GM21825 (cell line): Measurements from ENCODE around the gene CENPX.

Experiments
- ATAC-seq: cut with Tn5 transposase; IDR thresholded peaks from one replicate; pipeline ENCODE4 v1.9.1; 2021; ENCODE audit warnings: mild to moderate bottlenecking, moderate library complexity; ENCODE audit not compliant: unreplicated experiment

The CENPX gene

GRCh38 chr17:82023447-82024241 lies 966 bp upstream of the CENPX start:
- ATAC-seq, result no peak

DNA sequence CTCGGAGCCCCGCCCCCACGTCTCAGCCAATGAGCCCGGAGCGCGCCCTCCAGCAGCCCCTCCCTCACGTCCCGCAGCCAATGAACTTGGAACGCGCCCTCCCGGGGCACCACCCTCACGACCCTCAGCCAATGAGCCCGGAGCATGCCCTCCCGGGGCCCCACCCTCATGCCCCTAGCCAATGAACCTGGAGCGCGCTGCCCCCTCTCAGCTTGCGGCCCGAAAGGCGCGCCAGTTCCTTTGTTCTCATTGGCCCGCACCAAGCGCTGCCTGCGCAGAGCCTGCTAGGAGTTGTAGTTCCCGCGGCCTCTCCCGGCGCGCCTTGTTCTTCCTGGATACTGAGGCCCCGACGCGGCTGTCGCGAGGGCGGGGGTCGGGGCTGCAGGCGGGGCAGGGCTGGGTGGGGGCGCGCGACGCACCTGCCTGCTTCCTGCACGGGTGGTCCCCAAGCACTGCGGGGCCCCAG lies 336 bp upstream of the CENPX start, which contains the start of gene LRRC45:
Gene LRRC45 (plus strand): TSS at position 325 of the 466 bp plus-strand sequence. CDS start 339 bp downstream, outside the sequence.
- ATAC-seq, result peak; percentile 79

GRCh38 chr17:82021900-82022309 lies 773 bp downstream of the CENPX start:
- ATAC-seq, result no peak

DNA sequence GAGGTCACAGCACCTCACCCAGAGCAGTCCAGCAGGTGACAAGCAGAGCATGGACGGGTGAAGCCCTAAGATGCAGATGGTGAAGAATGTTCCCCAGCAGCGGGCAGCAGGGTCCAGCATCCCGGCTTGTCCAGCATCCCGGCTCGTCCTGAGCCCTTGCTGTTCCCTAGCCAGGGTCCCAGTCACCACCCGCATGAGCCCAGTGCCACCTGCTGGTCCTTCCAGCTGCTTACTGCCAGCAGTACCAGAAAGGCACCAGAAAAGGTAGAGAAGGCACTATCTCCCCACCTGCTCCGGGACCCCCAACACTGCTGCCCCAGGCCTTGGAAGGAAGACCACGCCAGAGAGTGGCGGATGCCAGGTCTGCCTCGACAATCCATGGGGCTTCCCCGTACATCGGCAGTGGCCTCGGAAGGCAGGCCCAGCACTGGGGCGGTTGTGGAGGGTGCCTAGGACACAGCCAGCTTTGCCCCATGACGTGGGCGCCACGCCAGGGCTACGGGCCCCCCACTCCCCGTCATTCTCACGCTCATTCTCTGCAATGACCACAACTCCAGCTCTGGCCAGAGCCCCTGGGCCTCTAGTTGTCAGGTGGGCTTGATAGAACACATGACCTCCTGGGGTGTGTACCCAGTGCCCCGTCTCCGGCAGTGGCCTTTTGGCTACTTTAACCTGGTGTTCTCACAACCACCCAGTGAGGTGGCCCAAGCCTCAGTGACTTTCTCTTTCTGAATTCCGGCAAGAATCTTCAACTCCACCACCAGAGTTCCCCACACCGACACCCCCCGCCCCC lies 1.4 kb downstream of the CENPX start:
- ATAC-seq, result no peak

- ATAC-seq, result no peak
Observed at GRCh38 chr17:82020572-82021106, 2.0 kb downstream of the CENPX start.

DNA sequence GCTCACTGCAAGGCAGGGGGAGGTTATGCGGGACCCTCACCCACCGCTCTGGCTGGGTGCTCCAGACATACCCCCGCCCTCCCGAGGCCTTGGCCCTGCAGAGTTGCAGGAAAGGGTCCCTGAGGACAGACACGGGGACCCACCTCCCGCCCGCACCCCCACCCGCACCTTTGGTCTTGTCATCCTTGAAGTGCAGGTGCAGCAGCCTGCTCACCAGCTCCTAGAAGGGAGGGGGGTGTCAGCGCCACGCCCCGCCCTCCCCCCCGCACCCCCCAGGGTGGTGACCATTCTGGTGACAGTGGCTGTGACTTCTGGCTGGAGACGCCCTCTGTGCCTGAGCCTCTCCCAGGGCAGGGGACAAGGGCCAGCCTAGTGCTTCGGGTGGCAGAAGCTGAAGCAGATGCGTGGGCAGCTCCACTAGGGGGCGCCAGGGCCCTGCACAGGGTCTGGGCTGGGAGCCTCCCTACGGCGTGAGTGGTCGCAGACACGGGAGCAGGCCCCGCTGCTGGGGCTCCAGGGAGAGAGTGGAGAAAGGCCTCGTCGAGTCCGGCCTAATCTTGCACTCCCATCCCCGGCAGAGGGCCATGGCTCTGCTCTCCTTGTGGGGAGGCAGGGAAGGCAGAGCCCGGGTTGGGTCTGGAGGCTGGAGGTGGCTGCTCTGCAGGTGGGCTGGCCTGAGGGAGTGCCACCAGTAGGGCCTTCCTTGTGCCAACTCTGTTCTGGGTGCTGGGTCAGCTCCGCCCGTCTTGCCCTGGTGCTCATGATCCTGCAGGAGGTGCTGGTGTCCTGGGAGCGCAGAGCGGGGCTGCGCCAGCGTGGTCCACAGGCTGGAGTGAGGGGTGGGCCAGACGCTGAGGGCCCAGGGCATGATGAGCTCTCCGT lies 2.7 kb downstream of the CENPX start:
- ATAC-seq, result no peak

DNA sequence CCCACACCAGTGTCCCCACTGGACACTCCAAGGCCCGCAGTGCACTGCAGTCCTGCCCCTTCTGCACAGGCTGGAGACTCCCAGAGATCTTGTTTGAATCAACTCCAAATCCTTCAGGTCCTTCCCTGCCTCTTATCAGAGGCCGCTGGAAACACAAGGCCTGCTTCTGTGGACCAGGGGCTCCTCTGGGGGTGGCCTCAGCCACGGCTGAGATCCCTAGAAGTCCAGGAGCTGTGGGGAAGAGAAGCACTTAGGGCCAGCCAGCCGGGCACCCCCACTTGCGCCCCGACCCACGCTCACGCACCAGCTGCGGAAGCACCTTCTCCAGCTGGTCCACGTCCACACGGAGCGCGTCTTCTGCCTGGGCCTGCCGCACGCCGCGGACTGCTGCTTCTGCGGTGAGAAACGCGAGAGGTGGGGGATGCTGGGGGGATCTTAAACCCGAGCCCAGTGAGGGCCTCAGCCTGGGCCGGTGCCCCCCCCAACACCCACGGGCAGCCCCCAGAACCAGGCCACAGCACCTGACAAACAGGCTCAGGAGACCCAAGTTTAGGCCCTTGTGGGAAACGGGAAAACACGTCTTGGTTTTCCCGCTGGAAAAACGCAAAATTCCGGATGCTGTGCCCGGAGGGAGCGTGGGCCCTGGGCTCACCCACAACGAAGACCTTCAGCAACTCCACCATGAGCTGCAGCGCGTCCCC lies 3.5 kb downstream of the CENPX start:
- no peak for ATAC-seq

- ATAC-seq, result no peak
Observed at GRCh38 chr17:82018152-82018988, 4.3 kb downstream of the CENPX start.

- no peak for ATAC-seq
Observed at GRCh38 chr17:82017612-82018151, 5.0 kb downstream of the CENPX start.

DNA sequence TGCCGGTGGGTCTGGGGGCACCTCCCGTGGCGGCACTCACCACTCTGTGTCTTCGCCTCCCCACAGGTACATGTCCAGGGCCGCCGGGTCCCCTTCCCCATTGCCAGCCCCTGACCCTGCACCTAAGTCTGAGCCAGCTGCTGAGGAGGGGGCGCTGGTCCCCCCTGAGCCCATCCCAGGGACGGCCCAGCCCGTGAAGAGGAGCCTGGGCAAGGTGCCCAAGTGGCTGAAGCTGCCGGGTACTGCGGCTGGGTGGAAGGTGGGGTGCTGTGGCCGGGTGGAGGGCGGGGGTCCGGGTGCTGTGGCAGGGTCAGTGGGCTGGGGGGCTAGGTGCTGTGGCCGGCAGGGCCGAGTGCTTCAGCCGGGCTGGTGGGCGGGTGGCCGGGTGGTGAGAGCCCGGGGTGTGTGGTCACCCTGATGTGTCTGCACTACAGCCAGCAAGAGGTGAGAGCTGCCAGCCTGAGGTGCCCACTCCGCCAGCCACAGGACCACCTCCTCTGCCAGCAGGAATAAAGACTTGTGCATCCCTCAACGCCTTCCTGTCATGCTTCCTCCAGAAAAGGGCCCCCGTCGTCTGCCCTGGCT lies 5.7 kb downstream of the CENPX start:
- ATAC-seq, result no peak

DNA sequence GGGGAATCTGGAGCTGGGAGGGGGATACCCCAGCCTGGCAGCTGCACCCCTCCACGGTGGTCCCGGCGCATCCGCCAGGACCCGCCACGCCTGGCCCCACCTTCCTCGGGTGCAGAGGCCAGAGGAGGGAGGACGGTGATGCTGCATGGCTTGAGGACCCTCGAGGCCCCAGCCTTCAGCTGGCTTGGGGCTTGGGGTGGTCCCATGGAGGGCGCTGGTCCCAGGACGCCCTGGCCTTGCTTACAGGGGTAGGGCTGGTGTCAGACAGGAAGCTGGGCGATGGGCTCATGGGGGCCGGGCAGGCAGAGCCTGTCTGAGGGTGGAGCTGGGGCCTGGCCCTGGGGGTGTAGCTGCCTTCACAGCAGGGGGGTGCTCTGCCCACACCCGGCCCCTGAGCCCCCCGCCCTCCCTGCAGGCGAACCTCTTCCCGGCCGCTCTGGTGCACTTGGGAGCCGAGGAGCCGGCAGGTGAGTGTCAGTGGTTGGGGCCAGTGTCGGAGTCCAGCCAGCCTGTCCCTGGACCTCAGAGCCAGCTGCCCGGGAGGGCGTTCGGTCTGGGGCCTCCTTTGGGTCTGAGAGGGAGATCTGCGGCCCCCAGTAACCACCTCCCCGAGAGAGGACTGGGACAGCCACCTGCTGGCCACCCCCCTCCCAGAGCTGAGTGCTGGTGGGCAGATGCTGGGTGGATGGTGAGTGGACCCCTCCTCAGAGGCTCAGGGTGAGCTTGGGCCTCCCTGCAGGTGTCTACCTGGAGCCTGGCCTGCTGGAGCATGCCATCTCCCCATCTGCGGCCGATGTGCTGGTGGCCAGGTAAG lies 6.4 kb downstream of the CENPX start:
- no peak for ATAC-seq

- ATAC-seq, result no peak
Observed at GRCh38 chr17:82015311-82015971, 7.2 kb downstream of the CENPX start.

- no peak for ATAC-seq
Observed at GRCh38 chr17:82014971-82015310, 7.7 kb downstream of the CENPX start.

GRCh38 chr17:82014432-82014831 lies 8.2 kb downstream of the CENPX start:
- ATAC-seq, result no peak

DNA sequence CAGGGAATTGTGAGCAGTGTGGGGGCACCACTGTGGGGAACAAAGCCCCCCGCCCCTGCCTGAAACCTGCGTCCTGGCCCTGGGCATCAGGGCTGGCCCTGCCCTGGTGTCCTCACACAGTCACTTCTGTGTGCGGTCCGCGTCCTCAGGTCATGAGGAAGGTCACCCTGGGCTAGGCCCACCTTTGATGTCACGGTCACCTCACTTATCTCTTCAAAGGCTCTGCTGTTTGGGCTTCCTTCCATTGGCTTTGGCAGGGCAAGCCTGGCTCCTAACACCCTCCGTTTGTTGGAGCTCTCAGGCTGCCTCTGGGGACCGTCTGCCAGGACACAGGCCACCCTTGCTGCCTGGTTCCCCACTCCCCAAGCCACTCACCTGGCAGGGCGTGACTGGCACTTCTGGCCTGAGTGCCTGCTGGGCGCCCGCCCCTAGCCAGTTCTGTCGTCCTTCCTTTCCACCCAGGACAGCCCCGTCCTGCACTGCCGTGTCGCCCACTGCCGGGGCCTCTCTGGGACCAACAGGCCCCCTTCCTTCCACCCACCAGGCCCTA lies 8.8 kb downstream of the CENPX start:
- ATAC-seq, result no peak

- no peak for ATAC-seq
Observed at GRCh38 chr17:82013341-82013740, 9.3 kb downstream of the CENPX start.
